Stimulated activated CD4-positive, alpha-beta T cell treated with anti-CD3 and anti-CD28 coated beads, Interleukin-4, amount 100 ng/mL, for 24 hours (primary cell): ENCODE results near the gene MAGEE1.

Experiments used
- DNase-seq: peaks from one replicate; pipeline ENCODE4 v3.0.0-alpha.2; 2020

MAGEE1 gene

GRCh38 chrX:76427560-76428242, at the start of gene MAGEE1:
TSS of gene MAGEE1 (plus strand) at chrX:76427710. CDS start at chrX:76427931, 221 bp downstream.
- DNase-seq = peak; percentile 77

GRCh38 chrX:76398970-76399369, 28.5 kb upstream of the MAGEE1 start:
- no peak for DNase-seq

- DNase-seq = no peak
These were observed 19.7 kb upstream of the MAGEE1 start for GRCh38 chrX:76407795-76408194.

GRCh38 chrX:76420237-76420636, 7.3 kb upstream of the MAGEE1 start:
- DNase-seq = no peak

DNA sequence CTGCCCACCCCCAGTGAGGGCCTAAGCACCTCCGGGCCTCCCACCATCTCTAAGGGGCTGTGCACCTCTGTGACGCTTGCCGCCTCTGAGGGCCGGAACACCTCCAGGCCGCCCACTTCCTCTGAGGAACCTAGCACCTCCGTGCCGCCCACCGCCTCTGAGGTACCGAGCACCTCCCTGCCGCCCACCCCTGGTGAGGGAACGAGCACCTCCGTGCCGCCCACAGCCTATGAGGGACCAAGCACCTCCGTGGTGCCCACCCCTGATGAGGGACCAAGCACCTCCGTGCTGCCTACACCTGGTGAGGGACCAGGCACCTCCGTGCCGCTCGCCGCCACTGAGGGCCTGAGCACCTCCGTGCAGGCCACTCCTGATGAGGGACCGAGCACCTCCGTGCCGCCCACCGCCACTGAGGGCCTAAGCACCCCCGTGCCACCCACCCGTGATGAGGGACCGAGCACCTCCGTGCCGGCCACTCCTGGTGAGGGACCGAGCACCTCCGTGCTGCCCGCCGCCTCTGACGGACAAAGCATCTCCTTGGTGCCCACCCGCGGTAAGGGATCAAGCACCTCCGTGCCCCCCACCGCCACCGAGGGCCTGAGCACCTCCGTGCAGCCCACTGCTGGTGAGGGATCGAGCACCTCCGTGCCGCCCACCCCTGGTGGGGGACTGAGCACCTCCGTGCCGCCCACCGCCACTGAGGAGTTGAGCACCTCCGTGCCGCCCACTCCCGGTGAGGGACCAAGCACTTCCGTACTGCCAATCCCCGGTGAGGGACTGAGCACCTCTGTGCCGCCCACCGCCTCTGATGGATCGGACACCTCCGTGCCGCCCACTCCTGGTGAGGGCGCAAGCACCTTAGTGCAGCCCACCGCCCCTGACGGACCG, 977 bp downstream of the MAGEE1 start:
- DNase-seq = peak; percentile 18

GRCh38 chrX:76433219-76433618, 5.7 kb downstream of the MAGEE1 start:
- no peak for DNase-seq

DNA sequence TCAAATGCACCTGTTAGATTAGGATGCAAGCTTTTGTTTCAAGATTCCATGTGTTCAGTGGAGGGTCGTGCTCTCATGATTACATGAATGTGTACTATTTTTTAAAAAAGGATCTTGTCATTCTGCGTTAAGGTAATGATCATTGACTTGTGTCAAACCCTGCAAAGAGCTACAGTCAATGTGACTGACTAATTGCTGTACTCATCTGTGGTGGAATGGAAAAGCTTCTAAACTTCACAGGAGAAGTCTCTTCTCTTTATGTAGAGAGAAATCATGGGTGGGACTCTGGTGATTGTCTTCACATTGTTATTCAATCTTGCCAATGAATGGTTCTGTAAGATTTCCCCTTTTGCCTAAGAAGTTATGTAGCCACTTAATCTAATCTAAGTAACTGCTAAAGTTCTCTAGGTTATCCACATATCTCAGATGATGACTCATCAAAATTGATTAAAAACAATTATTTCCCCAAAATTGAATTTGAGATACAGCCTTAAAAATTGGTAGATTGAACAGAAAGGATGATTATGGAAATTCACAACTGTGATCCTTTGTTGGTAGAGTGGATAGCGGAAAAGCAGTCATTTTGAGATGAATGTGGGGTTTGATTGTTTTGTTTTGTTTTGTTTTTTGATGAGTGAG, 6.7 kb downstream of the MAGEE1 start:
- DNase-seq = no peak

GRCh38 chrX:76439188-76439587, 11.7 kb downstream of the MAGEE1 start:
- DNase-seq = no peak

DNA sequence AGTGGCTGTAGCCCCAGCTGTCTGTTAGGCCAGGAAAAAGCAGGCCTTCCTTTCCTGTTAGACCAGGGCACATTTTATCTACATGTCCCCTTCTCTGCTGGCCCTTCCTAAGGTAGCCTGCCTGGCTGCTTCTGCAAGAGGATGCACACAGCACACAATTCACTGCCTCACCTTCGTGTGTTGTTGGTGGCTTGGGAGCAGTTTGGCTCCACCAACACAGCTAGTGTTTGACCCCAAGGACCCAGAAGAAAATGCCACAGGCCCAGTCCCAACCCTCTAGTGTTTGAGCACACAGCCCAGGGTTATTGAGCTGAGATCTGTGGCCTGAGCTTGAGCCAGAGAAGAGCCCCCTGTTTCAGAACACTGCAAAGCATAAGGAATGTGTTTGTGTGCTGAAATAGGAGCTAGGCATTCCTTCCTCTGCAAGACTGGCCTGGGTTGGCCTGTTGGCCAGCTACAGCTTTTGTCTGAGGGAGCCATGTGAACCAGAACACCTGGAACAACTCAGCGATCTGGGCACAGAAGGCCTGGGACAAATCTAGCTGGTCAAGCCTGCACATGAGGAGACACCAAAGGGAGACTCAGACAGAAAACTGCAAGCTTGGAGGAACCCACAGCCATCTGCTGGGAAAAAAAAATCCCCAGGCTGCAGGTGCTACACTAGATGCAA, 26.4 kb downstream of the MAGEE1 start:
- DNase-seq = no peak

GRCh38 chrX:76454456-76454927, 27.0 kb downstream of the MAGEE1 start:
- DNase-seq = peak; percentile 4

DNA sequence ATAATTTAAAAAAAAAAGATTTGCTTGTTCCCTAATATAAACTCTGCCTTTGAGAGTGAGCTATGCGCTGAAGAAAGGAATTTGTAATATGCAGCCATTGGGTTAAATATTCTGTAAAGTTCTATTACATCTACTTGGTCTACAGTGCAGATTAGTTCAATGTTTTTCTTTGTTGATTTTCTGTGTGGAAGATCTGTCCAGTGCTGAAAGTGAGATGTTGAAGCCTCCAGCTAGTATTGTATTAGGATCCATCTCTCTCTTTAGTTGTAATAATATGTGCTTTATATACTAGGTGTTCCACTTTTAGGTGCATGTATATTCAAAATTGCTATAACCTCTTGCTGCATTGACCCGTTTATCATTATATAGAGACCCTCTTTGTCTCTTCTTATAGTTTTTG, 49.8 kb downstream of the MAGEE1 start:
- DNase-seq = no peak
